Measurements from ENCODE around the gene PNPLA7. TPM values are rescaled to one million over a fixed set of nuclear protein-coding genes. Genes with fewer than 3 reads are reported as not detected.

The PNPLA7 gene
- total and polyA plus RNA-seq, 2 of the 8 experiments (the other 6 are each of a cell fraction or from before 2014, with no cell fraction given) = 0.35 to 0.47 TPM

GRCh38 chr9:137462986-137463930 is 86.9 kb downstream of the PNPLA7 start:
- 87% methylated on average over 24 of the region's 30 CpGs; no CpG with 5 or more reads in 1 of the 2 experiments for WGBS, 2 experiments (ENCODE audit: extremely low coverage in 1 of 2, insufficient coverage in 1 of 2, insufficient read length in 1 of 2, insufficient replicate concordance in 2 of 2, low coverage in 1 of 2, low lambda C conversion rate in 2 of 2, missing lambda C conversion rate in 1 of 2)

More at GRCh38 chr9:137462986-137463930, 86.9 kb downstream of the PNPLA7 start:
- no peak overlapping the region for H2BK20ac ChIP-seq (ENCODE audit: low read length)
- no peak overlapping the region for H3K27ac ChIP-seq (ENCODE audit: low read depth, low read length)
- H3K14ac ChIP-seq (ENCODE audit: insufficient read length) = no peak overlapping the region
- H2BK5ac ChIP-seq (ENCODE audit: low read depth, low read length) = no peak overlapping the region
- peaks cover 0 to 12% (median 6%) of the 10 kb centered on the region in 4 experiments; a peak in 6 of 7 replicates for H3K4me1 ChIP-seq (replicated peaks in 1 of 4; ENCODE audit: control insufficient read depth in 3 of 4, insufficient read depth in 4 of 4, low read length in 3 of 4)
- no peak overlapping the region for H2BK15ac ChIP-seq (ENCODE audit: low read length)
- FAIRE-seq (no peak), DNase-seq (ENCODE audit: low read depth in 1 of 2, low spot score in 2 of 2) (no peak)
- no peak overlapping the region for H3K4me3 ChIP-seq (ENCODE audit: extremely low read depth in 1 of 4, insufficient read depth in 2 of 4, low read depth in 3 of 4, low read length in 4 of 4)
- no peak overlapping the region for H3K23ac ChIP-seq (ENCODE audit: insufficient read length)
- no peaks in the 10 kb centered on the region; a peak in 1 of 4 replicates for H3K9me3 ChIP-seq (ENCODE audit: insufficient read depth in 2 of 2, low read depth in 1 of 2, low read length in 1 of 2)
- H4K8ac ChIP-seq (ENCODE audit: extremely low read depth, insufficient read depth, low read length) = no peak overlapping the region
- peaks cover 0 to 4% of the 10 kb centered on the region in 2 experiments for H4K20me1 ChIP-seq (replicated peaks in 1 of 2; ENCODE audit: control insufficient read depth in 1 of 2, insufficient read depth in 2 of 2, low read length in 2 of 2)
- H3K27me3 ChIP-seq (replicated peaks in 1 of 4; ENCODE audit: control insufficient read depth in 3 of 4, extremely low read depth in 1 of 4, insufficient read depth in 3 of 4, low read length in 3 of 4) = peaks cover 0 to 19% (median 13%) of the 10 kb centered on the region in 4 experiments; a peak in 5 of 7 replicates
- H3K36me3 ChIP-seq (ENCODE audit: control insufficient read depth in 2 of 4, insufficient read depth in 4 of 4, low read length in 3 of 4) = no peaks in the 10 kb centered on the region
- no peaks in the 10 kb centered on the region for H3K79me1 ChIP-seq (ENCODE audit: low read depth, low read length)
- no peak overlapping the region for H3K4ac ChIP-seq (replicated peaks; ENCODE audit: insufficient read length, low read depth, low read length)
- CTCF ChIA-PET (ENCODE audit: partially characterized antibody) = interaction anchor here (0.7 to 1.4 kb wide), 6 partner anchors 8 to 167 kb away, joined by 3 to 6 read pairs (median 3); no protein-coding TSS in a partner anchor
- H2AK5ac ChIP-seq (ENCODE audit: low read depth, low read length) = no peak overlapping the region
- no peak overlapping the region for H2AFZ ChIP-seq (ENCODE audit: low read length)
- H3K56ac ChIP-seq (replicated peaks; ENCODE audit: insufficient read length, low read depth, low read length) = no peak overlapping the region
- H2BK12ac ChIP-seq (ENCODE audit: low read depth, low read length) = no peak overlapping the region
- no peak overlapping the region for H4K91ac ChIP-seq (replicated peaks; ENCODE audit: insufficient read length, low read length)
- H3K79me2 ChIP-seq (ENCODE audit: control insufficient read depth in 1 of 2, insufficient read depth in 2 of 2, low read length in 2 of 2) = no peaks in the 10 kb centered on the region; a peak in 1 of 4 replicates
- no peak overlapping the region for H2BK120ac ChIP-seq (replicated peaks; ENCODE audit: low read depth, low read length)
- peaks cover 7% of the 10 kb centered on the region; the same call in 1 of the 2 replicates for H3K23me2 ChIP-seq (ENCODE audit: low read depth, low read length)
- POLR2A ChIA-PET (ENCODE audit: partially characterized antibody) = interaction anchor here (0.6 to 2.0 kb wide), 2 partner anchors 10 to 34 kb away, joined by 5 to 6 read pairs; no protein-coding TSS in a partner anchor
- H3K18ac ChIP-seq (ENCODE audit: extremely low read depth, low read length) = no peak overlapping the region
- TF ChIP-seq SRF (IDR thresholded peaks at IDR 0.05; ENCODE audit: low read depth, low read length) (no peak), KDM4A (IDR thresholded peaks at IDR 0.05; ENCODE audit: low read depth, low read length, severe bottlenecking) (no peak), SUZ12 (IDR thresholded peaks at IDR 0.05; ENCODE audit: low read length) (no peak)
- no peak overlapping the region for H3K9ac ChIP-seq (replicated peaks in 1 of 4; ENCODE audit: extremely low read depth in 1 of 4, low read depth in 3 of 4, low read length in 3 of 4)
- no peak overlapping the region for H3K4me2 ChIP-seq (ENCODE audit: insufficient read depth in 1 of 2, low read depth in 2 of 2, low read length in 2 of 2)
- no peak overlapping the region for H4K5ac ChIP-seq (ENCODE audit: insufficient read length, low read depth, low read length)

All from H1 (cell line).